ENCODE results near the gene CCDC146.

CCDC146 gene

DNA sequence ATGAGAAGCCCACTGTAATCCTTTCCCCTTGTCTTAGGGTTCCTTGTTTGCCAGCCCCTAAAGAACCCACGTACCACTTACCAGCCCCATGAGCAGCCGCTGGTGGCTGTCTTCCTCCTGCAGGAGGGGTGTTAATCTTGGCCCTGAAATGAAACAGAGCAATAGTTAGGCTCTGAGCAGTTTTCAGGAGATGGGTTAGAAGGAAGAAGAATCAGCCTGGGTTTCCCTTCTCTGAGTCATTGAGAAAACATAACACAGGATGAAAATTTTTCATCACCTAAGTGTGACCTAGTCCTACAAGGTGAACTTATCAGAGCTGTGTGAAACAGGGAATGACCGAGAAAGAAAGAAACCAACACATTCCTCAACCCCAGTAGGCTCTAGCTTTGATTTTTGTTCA, 203.7 kb downstream of the CCDC146 start:
- in situ Hi-C loops (cut with MboI; ENCODE audit: low sequenced_read_pairs), result no loop called here

- in situ Hi-C loops (cut with MboI; ENCODE audit: low sequenced_read_pairs), result no loop called here
Measured at GRCh38 chr7:77327067-77327931, 204.9 kb downstream of the CCDC146 start.

GRCh38 chr7:77327932-77328628, 205.7 kb downstream of the CCDC146 start:
- in situ Hi-C loops (cut with MboI; ENCODE audit: low sequenced_read_pairs), result no loop called here

GRCh38 chr7:77328669-77329068, 206.3 kb downstream of the CCDC146 start:
- in situ Hi-C loops (cut with MboI; ENCODE audit: low sequenced_read_pairs), result no loop called here

GRCh38 chr7:77329466-77330168, 207.2 kb downstream of the CCDC146 start:
- in situ Hi-C loops (cut with MboI; ENCODE audit: low sequenced_read_pairs), result loop anchor here (5.0 kb wide), 1 partner anchor 82 kb away; no protein-coding TSS in a partner anchor

DNA sequence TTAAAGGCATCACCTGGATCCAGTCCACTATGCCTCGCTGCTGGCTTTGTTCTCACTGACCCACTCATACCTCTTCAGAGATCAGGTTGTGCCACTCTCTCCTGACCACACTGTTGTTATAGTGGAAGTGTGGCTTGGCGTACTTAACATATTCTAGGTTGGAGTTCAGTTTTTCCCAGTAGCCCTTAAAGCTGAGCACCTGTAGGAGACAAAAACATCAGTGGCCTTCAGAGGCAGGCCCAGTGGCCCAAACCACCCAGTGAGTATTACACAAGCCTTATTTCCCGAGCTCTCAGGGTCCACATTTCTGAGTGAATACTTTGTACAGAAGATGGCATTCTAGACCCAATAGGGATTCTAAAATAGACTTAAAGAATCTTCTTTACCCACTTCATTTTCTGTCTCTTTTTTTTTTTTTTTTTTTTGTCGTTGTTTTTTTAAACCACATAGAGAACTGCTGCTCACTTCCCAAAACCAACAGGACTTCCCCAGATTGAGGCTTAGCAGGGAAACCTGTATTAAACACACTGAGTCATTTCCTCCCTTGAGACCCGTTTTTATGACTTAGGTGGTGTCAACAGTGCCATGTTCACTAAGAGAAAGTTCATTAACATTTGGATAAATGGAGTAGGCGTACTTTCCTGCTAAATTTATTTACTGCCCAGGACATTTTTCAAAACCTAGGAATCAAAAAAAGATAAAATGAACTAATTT, 207.9 kb downstream of the CCDC146 start:
- in situ Hi-C loops (cut with MboI; ENCODE audit: low sequenced_read_pairs), result loop anchor here (5.0 kb wide), 1 partner anchor 83 kb away; no protein-coding TSS in a partner anchor

DNA sequence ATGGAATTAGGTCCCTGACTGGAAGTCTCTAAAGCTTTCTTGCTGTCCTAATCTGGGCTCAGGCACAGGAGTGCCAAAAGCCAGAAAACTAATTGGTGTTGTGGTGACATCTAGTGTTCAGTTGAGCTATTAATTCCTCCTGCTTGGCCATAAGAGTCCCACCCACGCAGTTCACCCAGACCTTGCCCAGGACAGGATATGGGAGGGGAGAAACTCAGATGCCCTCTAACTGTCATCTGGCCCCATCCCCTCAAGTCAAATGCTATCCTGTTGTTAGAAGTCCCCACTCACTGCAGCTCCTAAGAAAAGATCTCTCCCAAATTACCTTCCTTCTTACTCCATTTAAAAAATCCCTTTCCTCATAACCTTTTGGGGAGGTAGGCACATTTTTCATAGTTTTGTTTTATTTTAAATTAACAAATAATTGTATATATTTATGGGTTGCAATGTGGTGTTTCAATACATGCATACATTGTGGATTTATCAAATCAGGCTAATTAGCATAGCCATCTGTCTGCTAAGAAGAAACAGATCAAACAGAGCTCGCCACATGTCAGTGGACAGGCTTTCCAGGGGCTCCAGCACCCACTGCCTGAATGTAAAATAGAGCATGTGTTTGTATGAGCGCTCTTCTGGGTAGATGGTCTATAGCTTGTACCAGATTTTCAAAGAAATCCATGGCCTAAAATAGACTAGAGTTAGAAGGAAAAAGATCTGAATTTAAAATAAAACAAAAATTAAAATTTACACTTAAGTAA, 209.7 kb downstream of the CCDC146 start:
- in situ Hi-C loops (cut with MboI; ENCODE audit: low sequenced_read_pairs), result loop anchor here (5.0 kb wide), 1 partner anchor 85 kb away; no protein-coding TSS in a partner anchor

DNA sequence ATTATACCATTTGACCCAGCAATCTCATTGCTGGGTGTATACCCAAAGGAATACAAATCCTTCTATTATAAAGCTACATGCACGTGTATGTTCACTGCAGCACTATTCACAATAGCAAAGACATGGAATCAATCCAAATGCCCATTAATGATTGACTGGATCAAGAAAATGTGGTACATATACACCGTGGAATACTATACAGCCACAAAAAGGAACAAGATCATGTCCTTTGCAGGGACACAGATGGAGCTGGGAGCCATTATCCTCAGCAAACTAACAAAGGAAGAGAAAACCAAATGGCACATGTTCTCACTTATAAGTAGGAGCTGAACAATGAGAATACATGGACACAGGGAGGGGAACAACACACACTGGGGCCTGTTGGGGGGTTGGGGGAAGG, 211.6 kb downstream of the CCDC146 start:
- in situ Hi-C loops (cut with MboI; ENCODE audit: low sequenced_read_pairs), result loop anchor here (5.0 kb wide), 1 partner anchor 87 kb away; no protein-coding TSS in a partner anchor

DNA sequence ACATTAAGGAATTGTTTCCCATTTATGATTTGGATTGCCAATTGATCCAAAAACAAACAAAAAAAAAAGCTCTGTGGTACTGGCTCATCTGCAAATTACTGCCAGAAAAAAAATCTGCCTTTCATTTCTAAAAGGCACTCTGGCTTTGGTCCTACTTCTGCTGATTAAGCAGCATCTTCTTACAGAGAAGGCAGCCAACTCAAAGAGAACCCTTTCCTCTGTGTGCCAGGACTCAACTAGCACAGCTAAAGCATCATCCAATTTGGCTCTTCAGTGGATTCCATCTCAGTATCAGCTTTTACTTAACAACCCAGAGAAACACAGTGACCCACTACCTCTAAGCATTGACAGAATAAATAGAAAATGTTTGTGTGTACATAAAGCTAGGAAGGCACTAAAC, 213.2 kb downstream of the CCDC146 start:
- in situ Hi-C loops (cut with MboI; ENCODE audit: low sequenced_read_pairs), result no loop called here

- in situ Hi-C loops (cut with MboI; ENCODE audit: low sequenced_read_pairs), result no loop called here
Measured at GRCh38 chr7:77337456-77337990, 215.1 kb downstream of the CCDC146 start.

DNA sequence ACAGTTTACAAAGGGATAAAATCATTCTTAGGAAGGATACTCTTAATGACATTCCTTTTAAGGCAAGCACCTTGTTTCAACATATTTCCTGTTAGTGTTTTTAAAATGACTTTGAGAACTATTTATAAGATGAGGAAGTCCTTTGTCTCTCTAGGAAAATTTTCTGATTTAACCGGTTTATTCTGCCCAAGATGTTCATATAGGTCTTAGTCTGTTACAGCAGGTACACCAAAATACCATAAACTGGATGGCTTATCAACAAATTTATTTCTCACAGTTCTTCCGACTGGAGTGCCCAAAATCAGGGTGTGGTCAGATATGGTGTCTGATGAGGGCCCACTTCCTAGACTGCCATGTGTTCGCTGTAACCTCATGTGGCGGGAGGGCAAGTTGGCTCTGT, 215.8 kb downstream of the CCDC146 start:
- in situ Hi-C loops (cut with MboI; ENCODE audit: low sequenced_read_pairs), result no loop called here

DNA sequence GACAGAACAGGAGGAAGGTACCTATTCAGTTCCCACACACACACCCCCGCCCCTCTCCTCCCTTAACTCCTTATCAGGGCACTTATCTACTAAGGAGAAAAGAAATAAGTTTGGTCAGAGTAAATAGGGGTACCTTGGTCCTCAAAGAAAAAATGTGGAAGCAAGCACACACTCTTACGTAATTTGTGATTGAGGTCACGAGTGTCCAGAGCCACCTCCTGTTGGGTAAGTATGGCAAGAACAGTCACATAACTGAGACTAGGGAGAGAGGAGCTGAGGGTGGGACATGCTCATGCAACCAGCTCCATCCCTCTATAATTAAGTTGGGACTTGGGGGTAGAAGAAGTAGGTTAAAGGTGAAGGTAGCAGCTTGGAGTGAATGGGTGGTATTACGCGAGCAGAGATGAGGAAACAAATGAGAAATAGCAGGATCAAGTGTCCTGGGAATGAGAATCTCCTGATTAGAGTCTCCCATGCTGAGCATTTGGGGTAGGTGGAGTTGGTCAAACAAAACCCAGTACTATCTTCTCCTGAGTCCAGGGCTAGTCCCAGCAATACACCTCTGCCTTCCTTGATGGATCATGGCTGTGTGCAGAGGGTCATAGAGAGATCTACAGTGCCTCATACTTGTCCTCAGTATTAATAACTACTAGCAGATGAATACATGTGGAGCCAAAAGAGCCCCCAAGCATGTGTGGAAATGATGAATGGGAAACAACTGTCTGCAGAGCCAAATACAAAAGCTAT, 216.6 kb downstream of the CCDC146 start:
- in situ Hi-C loops (cut with MboI; ENCODE audit: low sequenced_read_pairs), result no loop called here

DNA sequence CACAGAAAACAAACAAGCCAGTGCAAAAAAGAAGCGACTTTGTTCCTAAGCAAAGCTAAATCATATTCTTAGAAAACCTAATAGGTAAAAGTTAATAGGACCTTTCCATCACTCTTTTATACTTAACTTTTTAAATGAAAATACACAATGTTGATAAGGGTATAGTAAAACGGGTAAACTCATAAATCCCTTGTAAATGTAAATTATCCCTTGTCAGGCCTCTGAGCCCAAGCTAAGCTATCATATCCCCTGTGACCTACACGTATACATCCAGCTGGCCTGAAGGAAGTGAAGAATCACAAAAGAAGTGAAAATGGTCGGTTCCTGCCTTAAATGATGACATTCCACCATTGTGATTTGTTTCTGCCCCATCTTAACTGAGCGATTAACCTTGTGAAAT, 217.3 kb downstream of the CCDC146 start:
- in situ Hi-C loops (cut with MboI; ENCODE audit: low sequenced_read_pairs), result no loop called here
